HepG2 (cell line): Measurements from ENCODE around the gene CES2. TPM values are rescaled to one million over a fixed set of nuclear protein-coding genes. Genes with fewer than 3 reads are reported as not detected.

Experiments
- ATAC-seq: fragments of 200-7000 bp; cut with Tn5 transposase; 3 replicates; pipeline ENCODE4 v1.9.1; 2020; ENCODE audit warnings: mild to moderate bottlenecking, moderate library complexity
- BruUV-seq: library from RNA; stranded (reverse); fragments of 400-500 nt; replicated peaks from 2 replicates; lab custom pipeline; 2021; lab: Mats Ljungman, UMichigan
- CTCF ChIA-PET: fragments of 300-600 bp; formaldehyde crosslinking; extraction: SDS; loops from one replicate; lab custom pipeline; 2021; ENCODE audit warnings: low total read pairs, inconsistent platforms, low intra/inter-chr PET ratio; lab: Yijun Ruan, JAX
- POLR2A ChIA-PET: fragments of 350-600 bp; sonication (Branson Sonifier 250); formaldehyde crosslinking; loops from one replicate; lab custom pipeline; 2020; ENCODE audit warnings: antibody characterized with exemption, inconsistent platforms; lab: Yijun Ruan, JAX
- DNase-seq: peaks from one replicate; pipeline ENCODE4 v3.0.0-alpha.2; 2015; ENCODE audit warnings: low spot score
- FAIRE-seq: peaks from 3 replicates; lab custom pipeline; 2011; peaks lifted over from hg19 to GRCh38; lab: Jason Lieb, UNC
- H2AFZ ChIP-seq: one replicate; pipeline ENCODE4 v1.6.1; 2011; ENCODE audit warnings: low read length, inconsistent platforms
- H3K27ac ChIP-seq: fragments of 300-600 bp; 3 replicates; pipeline ENCODE4 v1.8.0; 2011; ENCODE audit warnings: mixed run types, mild to moderate bottlenecking, mixed read lengths, low read length, inconsistent platforms; ENCODE audit not compliant: insufficient read depth; ENCODE audit errors: extremely low read length
- H3K27me3 ChIP-seq, 2 experiments: fragments of 200-600 bp in 1 of 2; 2 replicates in 1 of 2; 3 replicates in 1 of 2; pipeline versions ENCODE4 v1.6.0 to v1.8.0; 2011; ENCODE audit warnings: low read length in 2 of 2, mild to moderate bottlenecking in 2 of 2, moderate library complexity in 2 of 2, inconsistent platforms in 1 of 2; ENCODE audit not compliant: insufficient read depth in 2 of 2, control insufficient read depth in 1 of 2
- H3K36me3 ChIP-seq, 2 experiments: fragments of 200-600 bp in 1 of 2; replicated peaks in 1 of 2; 2 replicates in 1 of 2; 3 replicates in 1 of 2; pipeline versions ENCODE4 v1.5.1 to v1.8.0; 2011; ENCODE audit warnings: low read length in 2 of 2, inconsistent platforms in 1 of 2; ENCODE audit not compliant: insufficient read depth in 2 of 2, control insufficient read depth in 1 of 2
- H3K4me1 ChIP-seq: 2 replicates; pipeline ENCODE4 v1.5.1; 2012; ENCODE audit warnings: low read length, inconsistent platforms; ENCODE audit not compliant: insufficient read depth
- H3K4me2 ChIP-seq: 2 replicates; pipeline ENCODE4 v1.6.0; 2011; ENCODE audit warnings: low read depth, low read length, inconsistent platforms
- H3K4me3 ChIP-seq, 3 experiments: fragments of 200-600 bp in 1 of 3; sonication (generic), shearing (Covaris generic) in 1 of 3; replicated peaks in 1 of 3; 2 replicates each; pipeline ENCODE4 v1.5.1; 2011 to 2016; ENCODE audit warnings: low read length in 3 of 3, inconsistent platforms in 2 of 3, low read depth in 2 of 3, mild to moderate bottlenecking in 2 of 3, control low read depth in 1 of 3, mixed read lengths in 1 of 3; ENCODE audit not compliant: insufficient read depth in 1 of 3
- H3K79me2 ChIP-seq: one replicate; pipeline ENCODE4 v1.6.1; 2011; ENCODE audit warnings: low read length, inconsistent platforms; ENCODE audit not compliant: insufficient read depth
- H3K9ac ChIP-seq: 2 replicates; pipeline ENCODE4 v1.6.0; 2011; ENCODE audit warnings: mild to moderate bottlenecking, low read depth, low read length, inconsistent platforms; ENCODE audit not compliant: insufficient read depth
- H3K9me3 ChIP-seq: 2 replicates; pipeline ENCODE4 v1.5.1; 2012; ENCODE audit warnings: mild to moderate bottlenecking, low read length
- H4K20me1 ChIP-seq: 2 replicates; pipeline ENCODE4 v1.6.0; 2011; ENCODE audit warnings: inconsistent platforms, mild to moderate bottlenecking, low read length, moderate library complexity; ENCODE audit not compliant: insufficient read depth
- HNF4A ChIP-seq: sonication (generic); formaldehyde crosslinking; IDR thresholded peaks from 2 replicates; pipeline ENCODE4 v1.4.0; 2020; ENCODE audit warnings: missing genetic modification reagents
- HNRNPL ChIP-seq: fragments of 200-400 bp; formaldehyde crosslinking; IDR thresholded peaks from 2 replicates; pipeline ENCODE4 v1.6.1; 2017; ENCODE audit warnings: mild to moderate bottlenecking, low read depth, low read length
- MAFF ChIP-seq: IDR thresholded peaks from 2 replicates; pipeline ENCODE4 v1.6.1; 2011; ENCODE audit warnings: low read depth, low read length, improper control_type of control experiment
- MAFK ChIP-seq, 2 experiments: IDR thresholded peaks in 1 of 2; conservative IDR thresholded peaks in 1 of 2; 2 replicates each; pipeline ENCODE4 v1.6.1; 2011; ENCODE audit warnings: improper control_type of control experiment in 2 of 2, low read length in 2 of 2
- NCOR1 ChIP-seq: fragments of 200-600 bp; sonication (generic); IDR thresholded peaks from 2 replicates; pipeline ENCODE4 v1.7.0; 2017; ENCODE audit warnings: antibody characterized with exemption, low read length, borderline replicate concordance
- TARDBP ChIP-seq: sonication (generic); formaldehyde crosslinking; IDR thresholded peaks from 2 replicates; pipeline ENCODE4 v1.8.0; 2022; ENCODE audit warnings: mild to moderate bottlenecking, missing genetic modification reagents
- TGIF2 ChIP-seq: IDR thresholded peaks from 2 replicates; pipeline ENCODE4 v1.6.1; 2016; ENCODE audit warnings: control low read depth, missing compliant biosample characterization
- XRCC5 ChIP-seq: fragments of 200-400 bp; formaldehyde crosslinking; optimal IDR thresholded peaks from 2 replicates; pipeline ENCODE3; 2017; ENCODE audit warnings: mild to moderate bottlenecking, low read length
- ZNF326 ChIP-seq: sonication (generic); formaldehyde crosslinking; IDR thresholded peaks from 2 replicates; pipeline ENCODE4 v1.4.0; 2020; ENCODE audit warnings: missing genetic modification reagents, borderline replicate concordance
- ZNF329 ChIP-seq: sonication (generic); formaldehyde crosslinking; IDR thresholded peaks from 2 replicates; pipeline ENCODE4 v1.9.0; 2021; ENCODE audit warnings: low read depth, mild to moderate bottlenecking, missing genetic modification reagents
- ZNF510 ChIP-seq: sonication (generic); formaldehyde crosslinking; IDR thresholded peaks from 2 replicates; pipeline ENCODE4 v1.4.0; 2020; ENCODE audit warnings: low read depth, mild to moderate bottlenecking, missing genetic modification reagents
- WGBS: methylation state at CpG from one replicate; pipeline ENCODE4 v1.1.6; 2017; ENCODE audit warnings: low lambda C conversion rate; 5-methylcytosine and 5-hydroxymethylcytosine counted together
- in situ Hi-C: cut with HindIII; loops from 2 replicates; pipeline ENCODE4 v1.10.0; 2017; ENCODE audit warnings: low pct_unique_long_range_greater_than_20kb; ENCODE audit not compliant: extremely low pct_ligation_motif_present
- intact Hi-C: fragments of 100-400 bp; cut with micrococcal nuclease; formaldehyde crosslinking; loops from one replicate; pipeline ENCODE4 v1.10.0; 2022; ENCODE audit not compliant: unreplicated experiment
- polyA plus RNA-seq, 8 experiments: library from polyadenylated mRNA; depleted of rRNA in 3 of 8; stranded (reverse) in 7 of 8; unstranded in 1 of 8; fragments of >200 nt; fragmentation: Illumina TruSeq in 4 of 8; extraction: Trizol in 4 of 8; gene quantifications; 2 replicates each; pipeline versions ENCODE4 v1.2.1 to v1.2.3, GENCODE V29; 2011 to 2016; ENCODE audit warnings: low read depth in 4 of 8, missing spikeins in 1 of 8, mixed read lengths in 1 of 8; ENCODE audit not compliant: insufficient read depth in 1 of 8
- total RNA-seq, 5 experiments: library from RNA; depleted of rRNA; stranded (reverse); fragments of >200 nt; fragmentation: Illumina TruSeq; extraction: Trizol; gene quantifications; 2 replicates each; pipeline ENCODE4 v1.2.3, GENCODE V29; 2016; ENCODE audit warnings: low read depth in 1 of 5
- TF ChIP-seq, protein P1 (sequence below): sonication (generic); formaldehyde crosslinking; conservative IDR thresholded peaks from 2 replicates; pipeline ENCODE4 v1.4.0; 2020; ENCODE audit warnings: mild to moderate bottlenecking, missing genetic modification reagents, moderate library complexity
- TF ChIP-seq, protein P2 (sequence below): sonication (generic); formaldehyde crosslinking; IDR thresholded peaks from 2 replicates; pipeline ENCODE4 v1.4.0; 2020; ENCODE audit warnings: missing genetic modification reagents

Gene CES2
- total and polyA plus RNA-seq, 2 of the 13 experiments (the other 11 are each of a cell fraction or from before 2014, with no cell fraction given), result 50.6 to 63.8 TPM

DNA sequence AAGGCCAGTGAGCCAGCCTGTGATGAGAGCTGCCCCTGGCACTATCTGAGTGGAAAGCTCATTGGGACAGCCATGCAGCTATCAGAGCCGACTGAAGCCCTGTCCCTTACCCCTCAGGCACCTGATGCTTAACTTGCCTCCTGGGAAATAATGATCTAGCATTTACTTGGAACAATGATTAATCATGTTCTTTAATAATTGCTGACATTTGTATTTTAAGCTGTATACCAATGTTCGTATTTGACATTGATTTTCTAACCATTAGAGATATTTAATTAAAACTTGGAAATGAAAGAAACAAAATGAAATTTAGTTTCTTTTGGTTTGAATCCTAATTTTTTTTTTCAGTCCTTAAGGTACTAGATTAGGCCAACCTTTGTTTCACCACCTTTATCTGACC lies 44.5 kb upstream of the CES2 start:
- intact Hi-C loops, result loop anchor here (10.0 kb wide), 1 partner anchor 264 kb away; the partner anchor contains the start of genes B3GNT9, FBXL8 and TRADD
- no peaks in the 10 kb centered on the region for H3K9me3 ChIP-seq
- FAIRE-seq, result no peak
- no peaks in the 10 kb centered on the region for H4K20me1 ChIP-seq
- in situ Hi-C loops, result no loop called here
- H3K9ac ChIP-seq, result no peak overlapping the region
- ChIA-PET CTCF (no interaction called here), POLR2A (interaction anchor here (0.7 to 4.0 kb wide), 3 partner anchors 9 to 71 kb away, joined by 3 to 15 read pairs (median 3); partner anchors contain the start of genes CES3 and PDP2)
- 91% methylated on average over 2 of the region's 2 CpGs for WGBS
- no peak overlapping the region for H3K4me2 ChIP-seq
- DNase-seq, result no peak
- peak overlapping the region; percentile 19 for H3K27ac ChIP-seq
- no peak for ATAC-seq
- H2AFZ ChIP-seq, result no peak overlapping the region
- H3K4me1 ChIP-seq, result peaks cover 27% of the 10 kb centered on the region
- TF ChIP-seq TGIF2 (no peak), MAFK (conservative IDR thresholded peaks at IDR 0.05 in 1 of 2, IDR thresholded peaks at IDR 0.05 in 1 of 2; ENCODE audit: low read length in 2 of 2) (peak; percentile 85 to 90), MAFF (peak; percentile 88), ZNF329 (CRISPR knock-in tag) (no peak), ZNF510 (CRISPR knock-in tag) (0 out of 2 replicates have a peak, but pooled peaks have one; percentile 51)
- peaks cover 6 to 16% of the 10 kb centered on the region in 2 experiments for H3K36me3 ChIP-seq
- H3K27me3 ChIP-seq, result peaks cover 0 to 2% of the 10 kb centered on the region in 2 experiments; a peak in 1 of 5 replicates
- BruUV-seq, result no TSS peak
- H3K79me2 ChIP-seq, result no peaks in the 10 kb centered on the region
- no peak overlapping the region for H3K4me3 ChIP-seq

DNA sequence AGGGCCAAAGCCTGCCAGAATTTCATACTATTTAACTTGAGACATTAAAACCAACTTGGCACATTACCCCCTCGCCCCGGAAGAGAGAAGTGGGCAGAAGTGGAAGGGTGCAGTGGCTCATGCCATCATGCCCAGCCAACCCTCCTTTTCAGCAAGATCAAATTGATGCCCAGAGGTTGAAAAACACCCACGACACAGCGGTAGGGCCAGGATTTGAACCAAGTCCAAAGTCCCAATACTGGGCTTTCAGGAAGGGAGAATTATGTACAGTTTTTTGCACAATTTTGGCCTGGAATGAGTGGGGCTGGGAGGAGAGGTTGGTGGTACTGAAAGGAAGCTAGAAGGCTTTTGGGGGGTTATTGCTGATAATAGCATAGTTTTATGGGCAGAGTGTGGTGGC lies 44.0 kb upstream of the CES2 start:
- no peaks in the 10 kb centered on the region for H3K9me3 ChIP-seq
- FAIRE-seq (no peak), DNase-seq (no peak), ATAC-seq (no peak)
- H4K20me1 ChIP-seq, result no peaks in the 10 kb centered on the region
- CTCF ChIA-PET, result no interaction called here
- in situ Hi-C loops, result no loop called here
- no peaks in the 10 kb centered on the region for H3K79me2 ChIP-seq
- peaks cover 33% of the 10 kb centered on the region for H3K4me1 ChIP-seq
- peaks cover 5 to 11% of the 10 kb centered on the region in 2 experiments; a peak in 4 of 5 replicates for H3K36me3 ChIP-seq
- POLR2A ChIA-PET, result interaction anchor here (0.9 to 4.0 kb wide), 3 partner anchors 11 to 70 kb away, joined by 3 to 15 read pairs (median 4); partner anchors contain the start of genes CES3 and PDP2
- no peak overlapping the region for H3K4me2 ChIP-seq
- intact Hi-C loops, result loop anchor here (10.0 kb wide), 1 partner anchor 263 kb away; the partner anchor contains the start of genes B3GNT9, FBXL8 and TRADD
- H3K9ac ChIP-seq, result no peak overlapping the region
- BruUV-seq, result no TSS peak
- H2AFZ ChIP-seq, result no peak overlapping the region
- WGBS, result 72% methylated on average over 4 of the region's 4 CpGs
- H3K27ac ChIP-seq, result peak overlapping the region; percentile 19
- H3K4me3 ChIP-seq, result no peak overlapping the region
- peaks cover 0 to 2% of the 10 kb centered on the region in 2 experiments; a peak in 1 of 5 replicates for H3K27me3 ChIP-seq
- TF ChIP-seq, protein P1, sequence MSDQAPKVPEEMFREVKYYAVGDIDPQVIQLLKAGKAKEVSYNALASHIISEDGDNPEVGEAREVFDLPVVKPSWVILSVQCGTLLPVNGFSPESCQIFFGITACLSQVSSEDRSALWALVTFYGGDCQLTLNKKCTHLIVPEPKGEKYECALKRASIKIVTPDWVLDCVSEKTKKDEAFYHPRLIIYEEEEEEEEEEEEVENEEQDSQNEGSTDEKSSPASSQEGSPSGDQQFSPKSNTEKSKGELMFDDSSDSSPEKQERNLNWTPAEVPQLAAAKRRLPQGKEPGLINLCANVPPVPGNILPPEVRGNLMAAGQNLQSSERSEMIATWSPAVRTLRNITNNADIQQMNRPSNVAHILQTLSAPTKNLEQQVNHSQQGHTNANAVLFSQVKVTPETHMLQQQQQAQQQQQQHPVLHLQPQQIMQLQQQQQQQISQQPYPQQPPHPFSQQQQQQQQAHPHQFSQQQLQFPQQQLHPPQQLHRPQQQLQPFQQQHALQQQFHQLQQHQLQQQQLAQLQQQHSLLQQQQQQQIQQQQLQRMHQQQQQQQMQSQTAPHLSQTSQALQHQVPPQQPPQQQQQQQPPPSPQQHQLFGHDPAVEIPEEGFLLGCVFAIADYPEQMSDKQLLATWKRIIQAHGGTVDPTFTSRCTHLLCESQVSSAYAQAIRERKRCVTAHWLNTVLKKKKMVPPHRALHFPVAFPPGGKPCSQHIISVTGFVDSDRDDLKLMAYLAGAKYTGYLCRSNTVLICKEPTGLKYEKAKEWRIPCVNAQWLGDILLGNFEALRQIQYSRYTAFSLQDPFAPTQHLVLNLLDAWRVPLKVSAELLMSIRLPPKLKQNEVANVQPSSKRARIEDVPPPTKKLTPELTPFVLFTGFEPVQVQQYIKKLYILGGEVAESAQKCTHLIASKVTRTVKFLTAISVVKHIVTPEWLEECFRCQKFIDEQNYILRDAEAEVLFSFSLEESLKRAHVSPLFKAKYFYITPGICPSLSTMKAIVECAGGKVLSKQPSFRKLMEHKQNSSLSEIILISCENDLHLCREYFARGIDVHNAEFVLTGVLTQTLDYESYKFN (CRISPR knock-in tag), result 0 out of 2 replicates have a peak, but pooled peaks have one; percentile 15
- TF ChIP-seq, protein P2, sequence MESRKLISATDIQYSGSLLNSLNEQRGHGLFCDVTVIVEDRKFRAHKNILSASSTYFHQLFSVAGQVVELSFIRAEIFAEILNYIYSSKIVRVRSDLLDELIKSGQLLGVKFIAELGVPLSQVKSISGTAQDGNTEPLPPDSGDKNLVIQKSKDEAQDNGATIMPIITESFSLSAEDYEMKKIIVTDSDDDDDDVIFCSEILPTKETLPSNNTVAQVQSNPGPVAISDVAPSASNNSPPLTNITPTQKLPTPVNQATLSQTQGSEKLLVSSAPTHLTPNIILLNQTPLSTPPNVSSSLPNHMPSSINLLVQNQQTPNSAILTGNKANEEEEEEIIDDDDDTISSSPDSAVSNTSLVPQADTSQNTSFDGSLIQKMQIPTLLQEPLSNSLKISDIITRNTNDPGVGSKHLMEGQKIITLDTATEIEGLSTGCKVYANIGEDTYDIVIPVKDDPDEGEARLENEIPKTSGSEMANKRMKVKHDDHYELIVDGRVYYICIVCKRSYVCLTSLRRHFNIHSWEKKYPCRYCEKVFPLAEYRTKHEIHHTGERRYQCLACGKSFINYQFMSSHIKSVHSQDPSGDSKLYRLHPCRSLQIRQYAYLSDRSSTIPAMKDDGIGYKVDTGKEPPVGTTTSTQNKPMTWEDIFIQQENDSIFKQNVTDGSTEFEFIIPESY (CRISPR knock-in tag), result 0 out of 2 replicates have a peak, but pooled peaks have one; percentile 45
- no peak for TF ChIP-seq XRCC5
- TF ChIP-seq HNRNPL, result 0 out of 2 replicates have a peak, but pooled peaks have one; percentile 32
- peak; percentile 20; the same call in 1 of the 2 replicates for TF ChIP-seq NCOR1
- TF ChIP-seq TARDBP (CRISPR knock-in tag), result no peak
- peak; percentile 73 for TF ChIP-seq HNF4A (CRISPR knock-in tag)
- no peak for TF ChIP-seq ZNF326 (CRISPR knock-in tag)
